Stomach (tissue), 9 donors: ENCODE data around the gene SMCHD1. TPM values are rescaled to one million over a fixed set of nuclear protein-coding genes. Genes with fewer than 3 reads are reported as not detected.

Source experiments
- DNase-seq, 2 donors: peaks; one replicate each; pipeline versions ENCODE4 v3.0.0 to v3.0.0-alpha.2; 2013 to 2019
- H3K27ac ChIP-seq, 5 donors: fragments of 200-600 bp in 4 of 5; sonication (generic) in 4 of 5; one replicate each; pipeline ENCODE4 v1.5.1; 2013 to 2019; ENCODE audit warnings: mild to moderate bottlenecking in 1 of 5, moderate library complexity in 1 of 5
- H3K27me3 ChIP-seq, 3 donors: fragments of 200-600 bp; sonication (generic); one replicate each; pipeline ENCODE4 v1.5.1; 2017 to 2019; ENCODE audit warnings: mixed run types in 1 of 3
- H3K36me3 ChIP-seq, 4 donors: fragments of 200-600 bp; sonication (generic); 1 replicate in 3 of 4; 2 replicates in 1 of 4; pipeline ENCODE4 v1.5.1; 2016 to 2019
- H3K4me1 ChIP-seq, 4 donors: fragments of 200-600 bp; sonication (generic); one replicate each; pipeline ENCODE4 v1.5.1; 2016 to 2019
- H3K4me3 ChIP-seq, 4 donors: fragments of 200-600 bp; sonication (generic) in 3 of 4; one replicate each; pipeline ENCODE4 v1.5.1; 2016 to 2019; ENCODE audit warnings: mild to moderate bottlenecking in 1 of 4
- H3K9me3 ChIP-seq, 4 donors: fragments of 200-600 bp; sonication (generic); one replicate each; pipeline ENCODE4 v1.5.1; 2016 to 2019
- CTCF ChIP-seq, 7 experiments: fragments of 450-650 bp in 4 of 7; fragments of 200-600 bp in 3 of 7; sonication (generic) in 3 of 7; IDR thresholded peaks; one replicate each; pipeline ENCODE4 v1.5.1; 2016 to 2019; ENCODE audit warnings: antibody characterized with exemption in 7 of 7, control low read depth in 2 of 7, mild to moderate bottlenecking in 1 of 7
- EP300 ChIP-seq: sonication (generic); formaldehyde crosslinking; IDR thresholded peaks from one replicate; pipeline ENCODE4 v1.6.1; 2017; ENCODE audit warnings: antibody characterized with exemption
- POLR2A ChIP-seq, 4 donors: fragments of 450-650 bp; IDR thresholded peaks; one replicate each; pipeline ENCODE4 v1.6.1; 2016; ENCODE audit warnings: antibody characterized with exemption in 4 of 4, control low read depth in 2 of 4, mild to moderate bottlenecking in 1 of 4, moderate library complexity in 1 of 4
- POLR2AphosphoS5 ChIP-seq, 3 donors: sonication (generic); formaldehyde crosslinking; IDR thresholded peaks; one replicate each; pipeline ENCODE4 v1.6.1; 2016; ENCODE audit warnings: antibody characterized with exemption in 3 of 3
- WGBS, 5 donors: extraction: QIAGEN DNeasy Blood & Tissue Kit in 3 of 5; methylation state at CpG; one replicate each; pipeline versions ENCODE4 v1.1.5 to v1.1.7; 2013 to 2018; 5-methylcytosine and 5-hydroxymethylcytosine counted together
- intact Hi-C: fragments of 100-400 bp; cut with DNase I; formaldehyde crosslinking; loops from one replicate; pipeline ENCODE4 v1.15.1; 2023; ENCODE audit warnings: low total_unique reads
- polyA plus RNA-seq, 3 donors: library from polyadenylated mRNA; stranded (reverse); fragments of 200-250 nt; gene quantifications; one replicate each; pipeline ENCODE4 v1.2.3, GENCODE V29; 2013
- total RNA-seq, 5 donors: library from RNA; depleted of rRNA; stranded (reverse); fragments of >200 nt; gene quantifications; one replicate each; pipeline versions ENCODE4 v1.1.0 to v1.2.3, GENCODE V29; 2014 to 2016
- donor health status: healthy with polysubstance abuse.
- donor health status: Bipolar disorder and iron deficiency.
- donor health status: healthy.

Gene SMCHD1
- total and polyA plus RNA-seq, 8 donors = 5.0 to 377 (median 61.2) TPM

- no peak for DNase-seq
- Histone ChIP-seq H3K4me3 (no peak overlapping the region), H3K27me3 (no peaks in the 10 kb centered on the region), H3K36me3 (peaks cover 23 to 91% (median 88%) of the 10 kb centered on the region in 4 donors), H3K27ac (no peak overlapping the region), H3K4me1 (peaks cover 0 to 20% (median 4%) of the 10 kb centered on the region in 4 donors), H3K9me3 (no peaks in the 10 kb centered on the region)
- 87 to 92% (median 91%) methylated on average over 3 of the region's 3 CpGs for WGBS, 5 donors
- no peak for TF ChIP-seq POLR2AphosphoS5 (IDR thresholded peaks at IDR 0.05)
- TF ChIP-seq EP300 = no peak
- no peak for TF ChIP-seq CTCF (IDR thresholded peaks at IDR 0.05)
- TF ChIP-seq POLR2A (IDR thresholded peaks at IDR 0.05) = no peak
- intact Hi-C loops = no loop called here
Measured at GRCh38 chr18:2715990-2716389, 60.5 kb downstream of the SMCHD1 start.

- Histone ChIP-seq H3K9me3 (no peaks in the 10 kb centered on the region), H3K27me3 (no peaks in the 10 kb centered on the region), H3K4me3 (no peak overlapping the region), H3K36me3 (peaks cover 24 to 94% (median 90%) of the 10 kb centered on the region in 4 donors), H3K4me1 (peaks cover 0 to 20% (median 4%) of the 10 kb centered on the region in 4 donors), H3K27ac (no peak overlapping the region)
- intact Hi-C loops = no loop called here
- no peak for TF ChIP-seq CTCF (IDR thresholded peaks at IDR 0.05)
- TF ChIP-seq EP300 = no peak
- TF ChIP-seq POLR2AphosphoS5 (IDR thresholded peaks at IDR 0.05) = no peak
- TF ChIP-seq POLR2A (IDR thresholded peaks at IDR 0.05) = no peak
- no peak for DNase-seq
- 80 to 89% (median 83%) methylated on average over 3 to 6 of the region's 6 CpGs for WGBS, 5 donors
Measured at GRCh38 chr18:2716394-2717326, 61.1 kb downstream of the SMCHD1 start.

- no peaks in the 10 kb centered on the region for H3K27me3 ChIP-seq
- peaks cover 28 to 94% (median 90%) of the 10 kb centered on the region in 4 donors for H3K36me3 ChIP-seq
- H3K9me3 ChIP-seq = no peaks in the 10 kb centered on the region
- peaks cover 0 to 20% (median 4%) of the 10 kb centered on the region in 4 donors for H3K4me1 ChIP-seq
- no peak overlapping the region for H3K4me3 ChIP-seq
- WGBS, 5 donors = 95 to 98% (median 95%) methylated on average over 5 of the region's 5 CpGs
- no peak for DNase-seq
- intact Hi-C loops = no loop called here
- TF ChIP-seq POLR2AphosphoS5 (IDR thresholded peaks at IDR 0.05) (no peak), CTCF (IDR thresholded peaks at IDR 0.05) (no peak), EP300 (no peak), POLR2A (IDR thresholded peaks at IDR 0.05) (no peak)
- H3K27ac ChIP-seq = no peak overlapping the region
Measured at GRCh38 chr18:2717407-2717806, 61.9 kb downstream of the SMCHD1 start.

GRCh38 chr18:2719040-2719439, 63.5 kb downstream of the SMCHD1 start:
- no peaks in the 10 kb centered on the region for H3K9me3 ChIP-seq
- peaks cover 28 to 96% (median 90%) of the 10 kb centered on the region in 4 donors for H3K36me3 ChIP-seq
- no peak overlapping the region for H3K4me3 ChIP-seq
- TF ChIP-seq CTCF (IDR thresholded peaks at IDR 0.05) (no peak), POLR2AphosphoS5 (IDR thresholded peaks at IDR 0.05) (no peak), EP300 (no peak), POLR2A (IDR thresholded peaks at IDR 0.05) (no peak)
- no peaks in the 10 kb centered on the region for H3K27me3 ChIP-seq
- no peak overlapping the region for H3K27ac ChIP-seq
- WGBS, 5 donors = 93 to 98% (median 97%) methylated on average over 2 of the region's 2 CpGs
- DNase-seq = no peak
- intact Hi-C loops = no loop called here
- peaks cover 0 to 13% (median 4%) of the 10 kb centered on the region in 4 donors for H3K4me1 ChIP-seq
